AG08396 (cell line): ENCODE results near the gene SSTR4.

Experiments
- DNase-seq: peaks from one replicate; pipeline ENCODE4 v3.0.0; 2012; ENCODE audit warnings: low spot score, mixed read lengths

SSTR4 gene

DNA sequence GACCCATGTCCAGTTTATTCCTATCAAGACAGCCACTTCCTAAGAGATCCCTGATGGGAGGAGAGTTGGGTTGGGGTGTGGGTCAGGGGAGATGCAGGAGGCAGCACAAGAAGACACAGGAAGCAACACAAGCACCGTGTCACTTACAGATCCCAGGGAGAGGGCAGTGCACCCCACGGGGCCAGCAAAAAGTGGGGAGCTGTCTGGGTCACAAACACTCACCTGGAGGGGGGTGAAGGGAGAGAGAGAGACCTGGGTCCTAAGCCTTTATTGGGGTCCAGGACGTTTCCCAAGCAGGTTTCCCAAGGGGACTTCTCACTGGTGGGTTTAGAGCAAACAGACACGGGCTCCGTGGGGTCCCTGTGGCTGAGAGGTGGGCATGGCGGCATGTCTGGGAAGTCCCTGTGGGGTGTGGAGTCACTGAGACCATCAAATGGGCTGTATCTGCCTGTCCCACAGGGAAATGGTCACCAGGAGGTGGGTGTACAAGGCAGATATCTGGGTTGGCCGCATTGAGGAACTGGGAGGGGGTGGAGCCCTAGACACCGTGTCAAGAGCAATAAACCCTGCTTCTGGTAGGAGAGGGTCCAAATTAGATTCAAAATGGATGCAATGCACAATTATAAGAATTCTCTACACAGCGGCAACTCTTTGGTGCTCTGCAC, 52.6 kb downstream of the SSTR4 start:
- DNase-seq = no peak
